Amniotic epithelial cell (primary cell): ENCODE data around the gene STX18.
"Not testable (repeated sequence)": the region's sequence is repeated elsewhere in the genome, so short reads cannot be mapped to it uniquely, and the experiment has no call there.

Source experiments
- DNase-seq: peaks from one replicate; pipeline ENCODE4 v3.0.0-alpha.2; 2010; ENCODE audit warnings: low read depth

The STX18 gene

DNA sequence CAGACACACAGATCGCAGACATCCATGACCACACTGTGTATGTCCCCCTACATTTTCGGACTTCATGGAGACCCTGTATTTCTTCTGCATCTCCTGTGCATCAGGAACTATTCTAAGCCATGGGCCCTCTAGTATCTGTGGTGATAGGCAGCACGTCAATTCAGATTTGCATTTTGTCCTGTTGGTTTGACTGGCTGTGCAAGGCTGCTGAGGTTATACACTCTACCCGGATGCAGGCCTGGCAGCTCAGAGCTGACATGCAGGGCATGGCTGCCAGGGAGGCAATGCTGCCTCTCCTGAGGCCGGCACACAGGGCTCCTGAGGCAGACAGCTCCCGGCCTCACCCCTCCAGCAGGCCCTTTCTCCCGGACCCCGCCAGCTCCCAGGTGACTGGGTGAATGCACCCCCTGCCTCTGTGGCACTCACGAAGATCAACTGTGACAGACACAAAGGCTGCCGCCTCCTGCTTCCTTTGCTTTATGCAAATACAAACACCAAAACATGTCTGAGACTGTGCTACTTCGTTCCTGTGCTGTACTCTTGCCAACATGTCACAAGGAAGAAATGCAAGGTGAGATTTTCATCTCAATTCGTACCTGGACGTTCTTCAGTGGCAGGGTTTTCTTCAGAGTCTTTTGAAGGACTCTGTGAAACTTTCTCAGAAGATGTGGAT is 103.9 kb downstream of the STX18 start:
- no peak for DNase-seq

DNA sequence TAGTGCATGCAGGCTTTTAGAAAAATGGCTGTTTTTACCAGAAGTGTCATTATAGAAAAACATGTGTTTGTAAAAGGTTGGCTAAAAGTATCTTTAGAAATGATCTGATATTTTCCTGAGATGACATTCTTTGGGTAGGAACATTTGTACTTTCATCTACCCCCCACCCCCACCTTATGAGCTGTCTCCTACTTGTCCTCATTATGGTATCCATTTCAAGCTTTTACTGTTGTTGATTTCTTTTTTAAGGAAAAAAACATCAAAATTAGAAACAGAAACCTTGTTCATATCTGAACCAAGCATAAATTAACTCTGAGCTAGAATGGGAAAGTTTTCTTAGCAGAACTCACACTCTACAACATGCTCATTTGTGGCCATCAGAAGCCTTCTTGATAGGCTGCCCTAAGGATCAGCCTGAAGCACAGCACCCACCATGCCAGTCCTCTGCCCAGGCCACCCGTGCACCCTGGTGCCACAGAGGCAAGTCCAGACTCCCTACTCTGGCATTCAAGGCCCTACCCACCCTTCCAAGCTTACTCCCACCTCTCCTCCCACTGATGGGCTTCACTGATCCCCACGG is 105.5 kb downstream of the STX18 start:
- no peak for DNase-seq

DNA sequence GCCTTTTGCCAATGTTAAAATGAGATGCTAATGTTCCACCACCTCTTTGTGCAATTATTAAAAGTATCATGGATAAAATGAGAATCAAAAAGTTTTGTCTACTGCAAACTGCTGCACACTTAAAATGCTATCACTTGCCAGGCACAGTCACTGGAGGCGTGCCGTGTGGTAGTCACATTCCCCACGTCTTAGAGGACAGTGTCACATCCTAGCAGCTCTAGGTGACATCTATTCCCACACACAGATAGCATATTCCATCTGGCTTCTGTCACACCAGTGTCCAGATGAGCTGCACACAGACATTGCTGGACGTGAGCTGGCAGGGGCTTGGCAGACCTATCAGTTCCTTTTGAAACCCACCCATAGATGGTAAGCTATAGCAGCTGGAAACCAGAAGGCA is 107.9 kb downstream of the STX18 start:
- no peak for DNase-seq

DNA sequence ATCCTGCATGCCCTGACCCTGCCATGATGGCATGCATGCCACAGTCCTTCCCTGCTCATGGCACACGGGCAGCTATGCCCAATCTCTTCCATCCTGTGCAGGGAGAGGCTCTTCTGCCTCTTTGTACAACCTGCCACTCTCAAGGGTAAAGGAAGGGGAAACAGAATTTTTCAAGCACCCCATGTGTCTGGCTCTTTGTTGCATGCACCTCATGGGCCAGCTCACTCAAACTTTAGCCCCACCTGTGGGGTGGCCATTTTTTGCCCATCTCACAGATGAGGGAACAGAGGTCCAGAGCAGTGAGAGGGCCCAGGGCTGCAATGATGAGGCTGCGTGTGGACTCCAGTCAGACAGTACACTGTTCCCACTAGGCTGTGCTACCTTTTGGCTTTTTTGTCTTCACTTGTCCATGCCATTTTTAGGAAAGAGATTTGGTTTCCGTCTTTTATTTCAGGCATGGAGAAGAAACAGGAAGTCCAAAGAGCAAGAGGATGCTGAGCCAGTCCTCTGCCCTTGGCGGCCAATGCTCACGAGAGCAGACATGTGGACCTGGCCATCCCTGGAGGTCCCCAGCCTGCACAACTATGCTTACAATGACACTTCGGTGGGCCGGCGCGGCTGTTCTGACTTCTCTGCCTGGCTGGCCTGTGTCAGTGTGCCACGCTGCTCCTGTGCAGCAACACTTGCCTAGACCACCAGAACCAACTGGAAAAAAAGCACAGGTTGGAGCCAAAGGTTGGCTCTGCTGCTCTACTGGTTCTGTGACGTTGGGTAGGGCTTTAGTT is 109.3 kb downstream of the STX18 start:
- DNase-seq = no peak

DNA sequence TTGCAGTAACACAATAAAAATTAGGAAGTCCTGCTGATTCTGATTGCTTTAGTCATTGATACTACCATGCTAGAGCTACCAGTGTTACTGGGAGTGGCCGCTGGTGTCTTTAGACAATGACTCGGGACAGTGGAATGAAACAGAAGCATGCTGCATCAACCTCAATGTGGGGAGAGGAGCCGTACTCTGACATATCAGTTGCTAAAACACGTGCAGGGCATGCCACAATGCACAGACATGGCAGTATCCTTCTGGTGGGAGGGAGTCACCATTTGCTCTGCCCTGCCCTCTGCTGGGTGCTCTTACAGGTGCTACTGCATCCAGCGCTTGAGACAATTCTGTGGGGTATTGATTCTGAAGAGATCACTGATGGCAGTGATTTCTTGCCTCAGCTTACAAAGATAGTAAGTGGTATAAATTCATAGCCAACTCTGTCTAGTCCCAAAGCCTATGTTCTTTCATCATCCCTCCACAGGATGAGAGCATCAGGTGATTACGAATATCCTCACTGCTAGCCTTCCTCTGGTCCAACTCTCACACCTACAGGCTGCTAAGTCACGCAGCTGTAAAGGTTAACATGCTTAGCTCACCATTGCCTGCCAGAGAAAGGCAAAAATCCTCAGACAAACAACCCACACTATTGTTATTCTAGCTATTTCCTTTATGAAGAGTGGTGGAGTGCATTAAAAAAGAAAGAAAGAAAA is 111.2 kb downstream of the STX18 start:
- peak; percentile 67 for DNase-seq

DNA sequence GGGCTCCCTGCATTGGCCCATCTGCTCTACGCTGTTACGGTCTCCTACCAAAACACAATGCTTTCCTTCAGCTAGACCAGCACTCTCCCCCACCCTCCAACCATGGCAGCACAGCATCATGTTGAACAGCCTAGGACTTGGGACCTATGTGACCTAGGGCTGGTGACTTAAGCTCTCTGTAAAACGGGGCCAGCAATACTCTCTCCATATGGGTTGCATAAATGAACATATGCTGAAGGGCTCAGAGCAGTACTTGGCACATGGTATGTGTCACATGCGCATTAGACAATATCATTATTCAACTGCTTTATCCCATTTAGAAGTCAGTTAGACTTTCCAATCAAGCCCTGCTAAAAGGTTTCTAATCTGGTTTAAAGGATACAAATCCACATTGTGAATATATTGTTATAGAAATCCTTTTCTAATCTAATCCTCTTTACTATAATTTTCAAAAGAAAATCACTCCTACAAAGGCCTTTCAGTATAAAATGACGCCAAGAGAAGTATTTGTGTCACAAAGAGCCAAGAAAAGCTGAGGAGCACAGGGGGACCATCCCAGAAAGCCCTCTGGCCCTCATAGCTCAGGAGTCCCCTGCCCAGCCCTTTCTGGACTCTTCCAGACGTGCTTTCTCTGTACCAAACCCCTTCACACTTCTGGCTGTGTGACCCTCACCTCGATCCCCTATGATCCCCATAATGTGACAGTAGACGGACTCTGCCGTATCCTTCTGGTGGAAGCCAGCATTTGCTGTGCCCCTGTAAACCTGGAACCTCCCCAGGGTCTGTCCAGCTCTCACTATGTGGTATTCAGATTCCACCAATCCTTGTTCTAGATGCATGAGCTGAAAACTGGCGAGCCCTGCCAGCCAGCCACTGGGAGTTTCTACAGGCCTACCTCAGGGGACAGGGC is 112.6 kb downstream of the STX18 start:
- DNase-seq = no peak

DNA sequence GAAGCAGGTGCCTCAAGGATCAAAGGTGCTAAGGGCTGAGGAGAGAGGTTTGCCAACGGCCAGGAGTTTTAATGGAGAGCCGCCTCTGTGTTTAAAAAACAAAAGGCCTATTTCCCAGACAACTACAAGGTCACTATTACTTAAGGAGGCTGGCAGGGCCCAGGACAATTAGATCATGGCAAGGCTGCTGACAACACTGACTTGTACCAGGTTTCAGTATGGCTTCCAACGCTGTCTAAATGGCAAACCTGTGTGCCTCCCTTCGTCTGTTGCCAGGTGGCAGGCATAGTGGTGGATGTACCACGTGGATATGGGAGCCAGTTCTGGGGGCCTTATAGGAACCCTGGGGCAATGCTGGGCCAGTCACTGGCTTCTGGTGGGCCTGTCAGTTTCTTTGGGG is 114.0 kb downstream of the STX18 start:
- no peak for DNase-seq

DNA sequence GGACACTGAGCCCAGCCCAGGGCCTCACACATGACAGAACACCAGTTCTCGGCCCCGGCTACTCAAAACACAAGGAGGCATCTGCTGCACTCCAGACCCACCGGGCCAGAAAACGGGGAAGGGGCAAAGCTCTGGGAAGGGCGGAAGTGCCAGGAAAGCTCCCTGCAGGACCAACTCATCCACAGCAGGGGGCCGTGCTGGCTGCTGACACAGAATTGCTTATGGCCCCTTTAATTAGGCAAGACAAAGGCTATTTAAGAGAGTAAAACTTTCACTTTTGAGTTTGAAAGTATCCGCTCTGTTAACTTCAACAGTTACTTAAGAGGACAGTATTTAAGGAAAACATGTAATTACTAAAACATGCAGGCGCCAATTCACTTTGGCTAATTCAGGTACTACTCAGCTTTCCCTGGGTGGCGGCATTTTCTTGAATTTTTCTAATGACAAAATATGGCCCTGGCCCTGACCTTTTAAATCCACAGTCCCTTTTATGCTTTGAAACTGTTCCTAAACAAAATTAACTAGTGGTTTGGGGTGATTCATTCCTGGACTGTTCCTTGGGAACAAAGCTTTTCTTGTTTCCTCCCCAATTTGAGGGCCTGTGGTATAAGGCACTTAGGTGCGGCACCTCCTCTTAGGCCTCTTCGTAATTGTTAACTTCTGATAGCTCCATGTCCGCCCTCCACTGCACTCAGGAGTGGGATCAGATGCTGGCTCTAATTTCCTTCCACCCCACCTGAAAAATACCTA is 114.6 kb downstream of the STX18 start:
- no peak for DNase-seq

DNA sequence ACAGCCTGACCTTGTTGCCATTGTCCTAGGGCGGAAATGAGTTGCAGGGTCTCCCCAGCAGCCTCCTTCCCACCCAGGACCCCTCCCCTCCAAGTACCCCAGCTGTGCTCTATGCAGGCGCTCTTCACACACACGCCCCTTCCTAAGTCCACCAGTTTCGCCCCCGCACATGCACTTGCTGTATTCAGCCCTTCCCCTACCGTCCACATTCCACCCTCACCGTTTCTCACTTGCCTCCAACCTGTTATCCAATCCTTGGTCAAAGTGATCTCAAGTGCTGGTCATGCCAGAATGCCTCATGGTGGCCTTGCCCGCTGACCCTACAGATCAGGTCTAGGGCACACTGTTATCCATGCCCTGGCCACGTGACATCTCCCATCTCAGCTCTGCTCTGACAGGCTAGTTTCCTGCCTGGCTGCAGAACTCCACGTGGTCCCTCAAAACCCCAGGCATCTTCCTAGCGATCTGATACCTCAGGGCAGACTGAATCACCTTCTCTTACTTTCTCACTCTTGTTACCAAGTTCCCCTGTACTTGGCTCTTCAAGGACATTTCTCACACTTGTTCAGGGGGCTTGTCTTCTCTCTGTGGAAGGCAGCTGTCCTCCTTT is 115.2 kb downstream of the STX18 start:
- DNase-seq = no peak

DNA sequence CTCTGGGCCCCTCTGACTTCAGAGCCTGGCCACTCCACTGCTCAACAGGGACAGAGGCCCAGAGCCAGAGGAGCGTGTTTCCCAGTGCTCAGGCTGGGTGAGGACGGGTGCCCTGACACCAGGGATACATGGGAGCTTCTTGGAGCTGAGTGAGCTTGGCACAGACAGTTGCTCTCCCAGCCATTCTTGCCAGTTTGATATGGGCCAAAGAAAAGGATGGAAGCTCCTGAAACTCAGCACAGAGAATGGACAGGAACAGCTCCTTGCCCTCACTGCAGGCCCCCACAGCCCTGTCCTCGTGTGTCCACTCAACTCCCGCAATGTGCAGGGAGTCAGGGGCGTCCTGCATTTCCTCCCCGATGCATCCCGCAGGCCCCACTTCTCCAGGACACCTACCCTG is 116.2 kb downstream of the STX18 start:
- no peak for DNase-seq

DNA sequence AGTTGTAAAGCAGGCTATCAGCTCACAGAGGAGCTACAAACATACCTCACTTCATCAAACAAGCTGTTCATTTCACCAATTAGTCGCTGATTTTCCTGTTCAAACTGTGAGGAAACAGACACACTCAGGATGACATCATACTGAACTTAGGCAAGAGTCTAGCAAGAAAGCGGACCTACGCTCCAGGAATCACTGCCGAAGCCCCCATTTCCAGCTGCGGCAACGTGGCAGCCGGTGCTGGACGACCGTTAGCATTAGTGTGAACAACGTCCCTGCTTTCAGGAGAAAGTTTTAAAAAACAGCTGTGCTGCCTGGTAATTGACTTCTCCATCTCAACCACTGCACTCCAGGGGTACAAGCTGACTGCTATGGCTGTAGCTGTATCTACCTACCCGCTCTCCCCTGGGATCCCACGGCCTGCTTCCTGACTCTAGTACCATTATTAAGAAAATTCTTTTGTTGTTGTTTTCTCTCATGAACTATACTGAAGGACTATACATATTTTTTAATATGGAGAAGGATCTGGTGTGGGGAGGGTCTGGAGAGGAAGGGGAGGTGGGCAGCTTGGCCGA is 116.6 kb downstream of the STX18 start:
- peak; percentile 49 for DNase-seq

DNA sequence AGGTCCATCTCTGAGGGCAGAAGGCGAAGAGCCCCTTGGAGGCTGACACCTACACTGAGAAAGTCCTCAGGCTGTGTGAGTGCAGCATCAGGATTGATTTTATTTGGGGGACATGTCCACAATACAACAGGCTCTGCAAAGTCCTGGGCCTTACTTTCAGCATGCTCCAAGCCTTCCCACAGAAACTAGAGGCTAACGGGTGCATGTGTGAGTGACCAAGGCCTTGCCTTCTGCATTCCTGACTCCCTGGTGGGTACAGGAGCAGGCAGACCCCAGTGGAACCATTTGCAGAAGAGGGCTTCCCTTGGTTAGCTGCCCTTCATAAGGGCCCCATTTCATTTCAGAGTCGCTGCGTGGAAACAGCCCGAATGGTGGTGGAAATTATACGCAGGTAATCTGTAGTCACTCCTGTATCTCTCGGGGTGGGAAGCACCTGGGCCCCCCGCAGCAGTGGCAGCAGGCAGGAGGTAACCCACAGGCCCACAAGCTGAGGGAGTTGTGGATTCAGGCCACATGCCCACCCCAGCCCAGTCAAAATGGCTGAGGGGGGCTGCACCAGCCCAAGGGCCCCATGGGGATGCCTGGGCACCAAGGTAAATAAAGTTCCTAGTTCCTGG is 117.2 kb downstream of the STX18 start:
- DNase-seq = no peak

DNA sequence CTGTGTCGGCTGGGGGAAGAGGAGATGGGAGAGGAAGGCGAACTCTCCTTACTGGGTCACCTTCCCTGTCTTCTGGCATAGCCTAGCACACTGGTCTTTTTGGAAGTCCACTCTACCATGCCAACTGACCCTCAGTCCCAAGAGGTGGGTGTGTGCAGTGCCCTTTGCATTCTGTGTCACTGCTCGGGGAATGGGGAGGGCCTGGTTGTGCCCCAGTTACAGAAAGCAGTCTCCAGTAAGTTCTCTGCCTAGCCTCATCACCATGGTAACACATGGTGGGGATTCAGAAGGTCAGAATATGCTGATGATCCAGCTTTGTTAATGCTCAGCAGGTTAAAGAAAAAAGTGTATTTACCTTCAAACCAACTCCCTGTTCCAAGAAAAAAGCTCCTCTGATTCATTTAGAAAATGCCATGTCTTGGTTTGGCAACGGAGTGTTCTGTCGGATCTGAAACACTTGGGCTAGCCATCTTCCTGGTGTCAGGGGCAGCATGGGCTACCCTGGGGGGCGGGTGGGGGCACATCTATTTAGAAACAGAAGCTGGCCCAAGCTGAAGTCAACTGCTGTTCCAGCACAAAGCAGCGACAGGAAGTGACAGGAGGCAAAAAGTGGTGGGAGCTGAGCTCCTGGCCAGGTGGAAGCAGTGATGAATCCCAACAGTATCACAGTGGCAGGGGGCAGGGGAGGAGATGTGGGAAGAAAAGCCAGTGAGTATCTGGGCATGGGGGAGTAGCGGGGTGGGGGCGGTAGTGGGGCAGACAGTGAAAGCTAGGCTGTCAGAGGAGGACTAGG is 117.9 kb downstream of the STX18 start:
- no peak for DNase-seq

DNA sequence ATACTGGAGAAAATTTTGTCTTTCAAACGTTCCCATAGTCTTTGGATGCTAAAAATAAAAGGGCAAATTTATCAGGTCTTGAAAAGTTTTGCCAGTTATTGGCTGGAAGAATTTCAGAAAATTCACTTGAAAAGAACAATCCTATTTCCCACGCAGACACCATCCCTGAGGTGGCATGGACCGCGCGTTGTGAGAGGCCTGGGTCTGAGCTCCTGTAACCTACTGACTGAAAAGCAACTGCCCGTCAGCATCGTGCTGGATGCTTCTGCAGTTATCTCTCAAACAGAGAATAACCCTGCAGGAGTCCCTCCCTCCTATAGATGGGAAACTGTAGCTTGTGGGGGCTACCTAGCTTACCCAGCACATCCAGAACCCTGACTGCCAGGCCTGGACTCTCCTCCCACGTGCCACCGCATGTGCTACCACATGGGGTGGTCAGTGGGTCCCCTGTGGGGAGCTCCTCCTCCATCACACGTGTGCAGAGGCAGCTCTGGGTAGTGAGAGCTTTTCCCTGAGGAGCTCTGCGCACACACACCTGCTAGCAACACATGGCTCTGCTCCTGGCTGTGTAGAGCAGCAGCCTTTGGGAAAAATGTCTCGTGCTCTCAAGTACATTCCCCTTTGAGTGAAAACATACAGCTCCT is 118.9 kb downstream of the STX18 start:
- no peak for DNase-seq

DNA sequence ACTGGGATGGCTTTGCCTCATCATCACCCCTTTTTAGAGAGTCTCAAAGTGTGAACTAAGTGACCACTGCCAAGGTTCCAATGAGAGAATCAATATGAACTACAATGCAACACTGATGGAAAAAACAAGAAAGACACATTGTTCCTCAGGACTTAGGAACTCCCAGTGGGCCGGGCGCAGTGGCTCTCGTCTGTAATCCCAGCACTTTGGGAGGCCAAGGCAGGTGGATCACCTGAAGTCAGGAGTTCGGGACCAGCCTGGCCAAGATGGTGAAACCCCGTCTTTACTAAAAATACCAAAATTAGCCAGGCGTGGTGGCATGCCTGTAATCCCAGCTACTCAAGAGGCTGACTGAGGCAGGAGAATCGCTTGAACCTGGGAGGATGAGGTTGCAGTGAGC is 119.7 kb downstream of the STX18 start:
- not testable (repeated sequence) for DNase-seq

DNA sequence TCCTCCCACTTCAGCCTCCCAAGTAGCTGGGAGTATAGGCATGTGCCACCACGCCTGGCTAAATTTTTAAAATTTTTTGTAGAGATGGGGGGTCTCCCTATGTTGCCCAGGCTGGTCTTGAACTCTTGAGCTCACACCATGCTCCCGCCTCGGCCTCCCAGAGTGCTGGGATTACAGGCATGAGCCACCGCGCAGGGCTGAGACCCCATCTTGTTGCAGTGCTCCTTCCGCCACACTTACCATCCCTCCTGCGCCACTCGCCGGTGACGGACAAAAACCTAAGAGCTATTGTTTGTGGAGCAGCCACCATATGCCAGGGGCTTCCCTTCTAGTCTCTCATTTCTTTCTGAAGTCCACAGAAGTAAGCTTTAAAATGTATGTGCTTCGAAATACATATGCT is 120.5 kb downstream of the STX18 start:
- DNase-seq = no peak

DNA sequence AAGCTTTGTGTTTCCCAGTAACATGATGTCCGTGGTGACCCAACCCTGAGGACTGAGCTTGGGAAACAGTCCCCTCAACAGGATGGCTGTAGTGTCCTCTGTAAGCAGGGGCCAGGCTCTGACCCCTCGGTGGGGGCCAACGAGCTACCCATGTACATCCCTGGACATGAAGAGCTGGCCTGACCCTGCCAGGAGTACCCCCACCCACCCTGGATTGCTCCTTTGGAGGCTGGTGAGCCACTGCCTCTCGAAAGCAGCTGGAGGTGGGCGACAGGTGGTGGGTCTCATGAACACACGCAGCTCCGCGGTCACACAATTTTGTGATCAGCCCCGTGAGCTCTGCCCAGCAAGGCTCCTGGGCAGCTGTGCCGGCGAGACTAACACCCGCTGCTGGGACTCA is 121.4 kb downstream of the STX18 start:
- no peak for DNase-seq

DNA sequence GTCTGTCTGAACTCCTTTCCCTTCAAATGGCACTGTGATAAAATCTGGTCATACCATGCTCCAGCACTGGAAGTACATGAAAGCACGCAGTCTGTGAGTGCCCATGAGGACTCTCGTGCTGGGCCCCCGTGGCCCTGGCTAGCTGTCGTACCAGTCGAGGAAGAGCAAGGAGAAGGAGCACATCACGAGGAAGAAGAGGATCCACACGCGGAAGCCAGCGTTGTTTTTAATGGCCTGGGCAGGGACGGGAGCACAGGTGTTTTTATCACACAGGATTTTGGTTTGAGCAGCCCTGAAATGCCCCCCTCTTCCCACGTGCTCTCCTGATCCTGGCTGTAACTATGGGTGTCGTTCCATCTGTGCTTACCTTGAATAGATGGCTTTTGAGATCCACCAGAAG is 122.0 kb downstream of the STX18 start:
- no peak for DNase-seq
